NCI-H226 (cell line): ENCODE measurements around the gene XYLT1.

Experiments
- DNase-seq: peaks from one replicate; pipeline ENCODE4 v3.0.0-alpha.2; 2015

Gene XYLT1

DNA sequence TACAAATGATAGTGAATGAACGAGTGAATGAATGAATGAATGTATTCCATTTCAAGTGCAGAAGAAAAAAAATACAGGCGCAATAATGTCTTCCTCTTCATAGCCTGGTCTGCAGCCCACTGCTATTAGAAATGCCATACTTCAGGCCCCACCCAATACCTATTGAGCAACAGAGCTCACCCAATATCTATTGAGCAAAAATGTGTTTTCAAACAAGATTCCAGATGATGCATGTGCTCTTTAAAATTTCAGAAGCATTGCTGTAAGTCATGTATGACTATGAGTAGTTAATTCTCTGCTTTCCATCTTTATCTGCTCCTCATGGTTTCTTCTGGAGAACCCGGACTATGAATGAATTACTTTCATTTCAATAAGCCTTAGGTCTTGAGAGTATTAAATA is 308.2 kb downstream of the XYLT1 start:
- DNase-seq, result no peak

DNA sequence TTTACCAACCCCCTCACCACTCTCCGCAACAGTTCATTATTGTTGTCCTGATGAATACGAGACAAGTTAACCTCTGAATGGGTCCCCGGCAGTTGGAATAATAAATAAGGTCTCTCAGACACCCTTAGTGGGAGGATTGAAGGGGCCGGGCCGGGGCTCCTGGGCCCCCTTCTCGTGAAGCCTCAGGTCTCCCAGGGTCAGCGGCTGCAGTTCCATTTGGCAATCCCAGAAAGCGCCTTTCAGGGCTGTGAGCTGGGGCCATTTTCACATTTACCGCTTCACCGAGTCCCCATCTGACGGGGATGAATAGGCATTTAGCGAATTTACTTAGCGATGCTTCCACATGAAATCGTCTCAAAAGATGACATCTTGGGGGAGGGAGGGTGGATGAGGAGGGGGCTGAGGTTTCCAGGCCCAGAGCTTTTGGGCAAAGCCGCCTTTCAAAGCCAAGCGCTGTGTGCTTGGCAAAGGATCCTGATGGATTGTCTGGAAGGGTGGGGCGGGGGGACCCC is 309.8 kb downstream of the XYLT1 start:
- no peak for DNase-seq

DNA sequence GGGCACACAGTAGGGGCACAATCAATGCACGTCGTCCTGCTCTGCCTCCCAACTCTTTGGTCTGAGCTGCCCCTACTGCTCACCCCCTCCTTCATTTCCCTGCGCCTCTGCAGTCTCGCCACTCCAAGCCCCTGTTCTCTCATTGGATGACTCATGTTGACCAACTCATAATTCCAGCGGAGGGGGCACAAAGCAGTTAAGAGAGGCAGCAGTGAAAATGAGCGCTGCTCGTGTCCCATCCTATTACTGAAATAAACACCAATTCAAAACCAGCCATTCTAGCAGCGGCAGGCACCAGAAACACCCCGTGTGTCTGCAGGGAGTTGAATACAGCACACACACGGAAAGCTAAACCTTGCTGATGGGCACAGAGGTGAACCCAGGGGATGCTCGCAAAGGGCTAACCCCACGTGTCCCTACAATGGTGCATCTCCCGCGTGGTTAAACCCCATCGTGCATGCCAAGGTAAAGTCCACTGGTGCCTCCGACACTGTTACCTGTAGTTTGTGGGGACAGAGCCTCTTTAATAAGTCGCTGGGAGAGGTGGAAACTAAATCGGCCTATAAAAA is 310.4 kb downstream of the XYLT1 start:
- no peak for DNase-seq

DNA sequence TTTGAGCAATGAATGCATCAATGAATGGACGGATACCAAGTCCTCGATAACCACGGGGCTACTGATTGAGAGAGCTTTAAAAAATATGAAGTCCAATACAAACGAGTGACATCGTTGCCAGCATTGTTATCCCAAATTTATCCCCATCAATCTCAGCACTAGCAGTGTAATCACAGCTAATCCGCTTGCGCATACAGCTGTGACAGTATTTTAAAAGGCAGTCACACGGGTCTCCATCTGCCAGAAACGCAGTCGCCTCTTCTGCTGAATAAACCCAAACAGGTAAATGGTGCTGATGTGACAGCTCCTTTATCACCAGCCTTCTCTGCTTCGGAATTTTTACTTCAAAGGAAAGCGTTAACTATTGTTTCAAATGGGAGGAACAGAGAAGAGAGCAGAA is 311.1 kb downstream of the XYLT1 start:
- DNase-seq, result no peak

DNA sequence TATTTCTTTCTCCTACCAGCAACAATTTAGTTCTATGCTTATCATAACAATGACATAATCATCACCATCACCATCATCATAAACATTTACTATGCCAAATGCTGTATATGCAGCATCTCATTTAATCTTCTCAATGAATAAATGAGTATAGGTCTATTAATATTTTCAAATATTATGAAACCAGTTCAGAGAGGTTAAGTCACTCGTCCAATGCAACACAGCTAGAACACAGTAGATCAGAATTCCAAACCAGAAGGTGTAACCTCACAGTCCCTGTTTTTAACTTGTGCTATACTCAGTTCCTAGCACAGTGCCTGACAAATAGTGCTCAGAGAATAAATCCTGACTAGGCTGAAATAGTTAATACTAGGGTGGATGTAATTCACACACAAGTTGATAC is 314.8 kb downstream of the XYLT1 start:
- DNase-seq, result no peak

DNA sequence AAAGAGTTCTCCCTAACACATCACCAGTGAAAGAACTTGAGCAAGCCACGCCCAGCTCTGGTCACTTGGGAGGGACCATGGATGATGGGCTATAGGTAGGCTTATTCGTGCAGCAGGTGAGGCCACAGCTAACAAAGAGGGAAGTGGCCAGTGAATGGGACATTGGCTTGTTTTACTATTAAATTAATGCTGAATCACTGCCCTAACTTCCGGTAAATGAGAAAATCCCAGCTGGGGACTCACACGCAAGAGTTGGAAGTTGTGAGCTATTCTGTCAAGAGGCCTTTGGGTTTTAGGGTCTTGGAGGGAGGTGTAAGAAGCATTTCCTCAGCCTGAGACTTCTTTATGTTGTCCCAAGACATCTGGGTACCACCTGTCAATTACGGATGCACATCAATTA is 315.3 kb downstream of the XYLT1 start:
- no peak for DNase-seq

DNA sequence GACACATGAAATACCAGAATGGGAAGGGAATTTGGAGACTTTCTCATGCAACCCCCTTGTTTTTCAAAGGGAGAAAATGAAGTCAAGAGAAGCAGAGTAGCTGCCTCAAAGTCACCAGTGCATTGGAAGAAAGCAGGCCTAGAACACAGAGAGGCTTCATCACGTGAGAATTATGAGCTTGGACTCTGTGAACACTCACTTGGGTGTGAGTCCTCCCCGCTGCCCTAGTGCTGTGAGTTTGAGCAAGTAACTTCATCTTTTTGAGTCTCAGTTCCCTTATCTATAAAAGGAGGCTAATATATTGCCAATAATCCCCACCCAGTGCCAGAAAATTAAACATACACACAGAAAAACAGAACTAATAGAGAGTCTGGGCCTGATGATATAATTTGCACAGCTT is 315.8 kb downstream of the XYLT1 start:
- DNase-seq, result no peak

DNA sequence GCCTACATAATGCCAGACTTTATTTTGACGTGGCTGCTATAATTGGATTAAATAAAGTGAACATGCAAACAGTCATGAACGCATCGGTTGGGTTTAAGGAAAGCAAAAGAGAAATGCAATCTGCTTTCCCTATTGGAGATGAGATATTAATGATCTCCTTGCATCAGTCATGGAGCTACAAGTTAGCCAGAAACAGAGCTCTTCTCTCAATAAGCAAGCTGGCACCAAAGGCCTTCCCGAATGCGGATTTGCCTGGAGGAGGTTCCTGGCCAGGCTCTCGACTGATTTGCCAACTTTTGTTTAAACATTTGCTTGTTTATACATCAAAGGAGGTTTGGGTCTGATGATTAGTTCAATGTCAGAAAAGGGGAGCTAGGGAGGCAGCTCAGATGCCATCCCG is 318.4 kb downstream of the XYLT1 start:
- DNase-seq, result no peak

DNA sequence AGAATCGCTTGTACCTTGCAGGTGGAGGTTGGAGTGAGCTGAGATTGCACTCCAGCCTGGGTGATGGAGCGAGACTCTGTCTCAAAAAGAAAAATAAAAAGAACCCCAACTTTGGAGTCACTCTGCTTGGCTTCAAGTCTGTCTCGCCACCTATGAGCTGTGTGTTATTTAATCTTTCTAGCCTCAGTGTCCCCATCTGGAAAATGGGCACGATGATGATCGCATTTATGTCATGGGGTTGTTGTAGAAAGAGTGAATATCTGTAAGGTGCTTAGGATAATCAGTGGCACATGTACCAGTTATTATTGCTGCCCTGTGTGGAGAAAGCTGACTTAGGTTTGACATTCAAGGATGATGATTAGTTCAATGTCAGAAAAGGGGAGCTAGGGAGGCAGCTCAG is 319.4 kb downstream of the XYLT1 start:
- DNase-seq, result no peak

DNA sequence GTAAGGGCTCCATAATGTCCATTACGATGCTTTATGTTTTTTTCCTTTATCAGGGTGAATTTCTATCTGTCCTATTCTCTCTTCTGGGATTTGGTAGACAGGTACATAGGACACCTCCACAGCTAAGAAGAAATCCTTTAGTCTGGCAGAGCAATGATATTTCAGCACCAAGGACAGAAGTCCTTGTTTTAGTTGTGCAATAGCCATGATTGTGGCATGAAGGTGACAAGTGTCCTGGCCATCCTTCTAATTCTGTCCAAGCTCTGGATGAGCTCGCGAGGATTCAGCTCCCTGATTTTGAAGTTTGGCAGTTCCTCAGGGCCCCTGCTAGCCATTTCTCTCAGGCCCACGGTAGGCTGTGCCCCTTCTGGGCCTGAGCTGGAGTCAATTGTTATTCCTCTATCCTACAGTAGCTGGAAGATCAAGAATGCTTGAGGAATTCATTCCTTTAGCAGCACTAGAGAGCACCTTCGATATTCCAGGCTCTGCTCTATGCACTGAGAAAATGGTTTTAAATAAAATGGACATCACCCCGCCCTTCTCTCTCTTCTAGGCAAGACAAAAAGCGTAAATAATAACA is 320.8 kb downstream of the XYLT1 start:
- no peak for DNase-seq

DNA sequence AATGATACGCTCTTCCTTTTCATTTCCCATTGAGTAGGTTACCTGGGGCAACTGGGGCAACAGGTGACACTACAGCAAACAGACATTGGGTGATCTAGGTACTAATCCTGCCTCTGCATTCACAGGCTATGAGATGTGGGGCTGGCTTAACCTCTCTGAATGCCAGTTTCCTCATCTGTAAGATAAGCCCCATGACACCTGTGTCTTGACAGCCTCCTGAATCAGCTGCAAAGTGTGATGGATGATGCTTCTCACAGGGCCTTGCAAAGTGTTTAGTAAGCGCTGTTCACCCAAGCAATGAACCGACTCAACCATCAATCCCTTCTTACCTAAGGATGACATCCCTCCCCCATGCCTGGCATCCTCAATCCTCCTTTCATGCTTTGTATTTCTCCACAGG is 322.8 kb downstream of the XYLT1 start:
- no peak for DNase-seq

DNA sequence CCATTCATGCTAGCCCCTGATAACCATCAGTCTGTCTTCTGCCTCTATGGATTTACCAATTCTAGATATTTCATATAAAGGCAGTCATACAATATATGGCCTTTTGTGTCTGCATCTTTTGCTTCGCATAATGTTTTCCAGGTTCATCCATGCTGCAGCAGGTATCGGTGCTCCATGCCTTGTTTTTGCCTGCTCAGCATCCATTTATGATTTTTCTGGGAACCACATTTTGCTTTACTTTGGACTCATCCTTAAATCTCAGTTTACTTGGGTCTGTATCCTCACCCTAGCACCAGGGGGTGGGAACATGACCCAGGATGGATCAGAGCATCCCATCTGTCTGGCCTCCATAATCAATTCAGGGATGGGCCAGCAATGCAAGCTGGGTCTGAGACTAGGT is 325.7 kb downstream of the XYLT1 start:
- no peak for DNase-seq

DNA sequence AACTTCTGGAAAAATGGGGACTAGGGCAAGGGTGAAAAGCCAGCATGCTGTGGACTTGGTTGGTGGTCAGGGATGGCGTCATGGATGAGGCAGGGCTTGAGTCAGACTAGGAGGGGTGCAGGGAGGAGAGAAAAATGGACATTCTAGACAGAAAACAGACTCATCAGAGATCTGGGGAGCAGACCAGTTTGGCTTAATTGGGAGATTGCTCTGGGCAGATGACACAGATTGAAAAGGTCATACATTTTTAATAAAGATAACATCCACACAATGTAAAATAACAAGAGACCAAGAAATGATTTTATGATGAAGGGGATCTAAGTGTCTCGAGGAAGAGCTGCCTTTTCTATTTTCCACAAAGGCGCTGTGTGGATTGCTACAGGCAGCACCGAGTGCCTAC is 326.3 kb downstream of the XYLT1 start:
- no peak for DNase-seq

DNA sequence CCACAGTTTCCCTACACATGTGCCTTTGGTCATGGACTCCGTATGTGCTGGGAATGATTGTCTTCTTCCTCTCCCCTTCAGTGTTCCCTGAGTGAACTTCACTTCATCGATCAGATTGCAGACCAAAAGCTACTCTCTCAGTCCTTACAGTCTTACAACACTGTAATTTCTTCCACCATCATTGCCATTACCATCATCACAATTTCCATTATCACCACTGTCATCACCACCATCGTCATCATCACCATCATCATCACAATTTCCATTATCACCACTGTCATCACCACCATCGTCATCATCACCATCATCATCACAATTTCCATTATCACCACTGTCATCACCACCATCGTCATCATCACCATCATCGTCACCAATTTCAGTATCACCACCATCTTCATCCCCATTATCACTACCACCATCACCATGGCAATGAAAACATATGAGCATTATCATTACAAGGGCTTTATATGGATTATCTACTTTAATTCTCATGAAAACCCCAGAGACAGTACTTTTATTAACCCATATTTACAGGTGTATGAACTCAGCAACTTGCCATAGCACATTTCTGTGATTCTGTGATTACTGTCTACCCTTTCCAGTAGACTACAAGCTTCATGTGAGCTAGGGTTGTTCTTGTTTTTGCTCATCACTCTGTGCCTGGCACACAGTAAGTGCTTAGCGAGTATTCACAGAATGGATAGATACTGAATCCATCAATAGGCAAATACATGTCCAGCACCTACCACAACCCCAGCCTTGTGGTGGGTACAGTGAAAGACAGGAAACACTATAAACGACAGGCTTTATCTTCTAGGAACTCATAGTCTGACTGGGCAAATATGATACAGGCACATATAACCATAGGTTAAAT is 327.0 kb downstream of the XYLT1 start:
- DNase-seq, result no peak

DNA sequence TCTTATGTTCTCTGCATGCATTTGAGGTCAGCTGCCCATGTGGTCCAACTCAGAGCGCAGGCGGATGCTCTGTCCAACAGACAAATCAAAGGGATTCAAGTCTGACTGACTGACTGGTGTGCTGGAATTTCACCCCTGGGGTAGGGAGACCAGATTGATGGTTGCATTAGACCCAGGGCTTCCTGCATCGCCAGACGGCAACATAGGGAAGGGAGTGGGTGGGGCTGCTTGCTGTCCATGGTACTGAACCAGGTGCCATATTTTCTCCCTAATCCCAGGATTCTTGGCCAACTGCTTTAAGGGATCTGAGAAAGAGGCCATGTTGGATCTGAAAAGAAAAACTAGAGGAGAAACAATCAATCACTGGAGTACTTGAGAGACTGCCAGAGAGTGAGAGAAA is 332.0 kb downstream of the XYLT1 start:
- DNase-seq, result no peak

DNA sequence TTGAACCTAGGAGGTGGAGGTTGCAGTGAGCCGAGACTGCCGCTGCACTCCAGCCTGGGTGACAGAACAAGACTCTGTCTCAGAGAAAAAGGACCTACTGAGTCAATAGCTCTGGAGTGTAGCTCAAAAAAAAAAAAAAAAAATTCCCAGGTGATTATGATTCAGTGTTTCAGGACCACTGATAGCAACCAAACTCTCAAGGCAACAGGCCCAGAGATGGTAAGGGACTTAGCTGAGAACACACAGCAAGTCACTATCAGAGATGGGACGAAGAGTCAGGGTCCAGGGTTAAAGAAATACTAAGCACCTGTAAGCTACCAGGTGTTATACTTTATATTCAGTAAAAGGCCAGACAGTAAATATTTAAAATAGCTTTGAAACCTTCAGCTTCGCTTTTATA is 335.3 kb downstream of the XYLT1 start:
- no peak for DNase-seq

DNA sequence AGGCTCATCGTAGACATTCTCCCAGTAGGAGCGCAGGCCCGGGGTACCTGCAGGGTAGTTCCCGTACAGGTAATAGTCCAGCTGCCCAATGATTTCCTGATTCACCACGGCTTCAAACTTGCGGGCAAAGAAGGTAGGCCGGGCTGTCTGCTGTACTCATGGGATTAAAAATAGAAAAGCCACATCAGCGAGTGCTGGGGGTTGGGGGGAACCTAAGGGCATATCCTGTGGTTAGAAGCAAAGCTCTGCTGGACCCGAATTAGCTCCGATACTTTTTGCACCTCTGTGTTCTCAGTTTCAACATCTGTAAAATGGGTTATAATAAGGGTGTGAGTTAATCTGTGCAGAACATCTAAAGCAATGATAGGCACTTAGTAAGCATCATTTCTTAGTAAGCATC is 336.2 kb downstream of the XYLT1 start:
- DNase-seq, result no peak

DNA sequence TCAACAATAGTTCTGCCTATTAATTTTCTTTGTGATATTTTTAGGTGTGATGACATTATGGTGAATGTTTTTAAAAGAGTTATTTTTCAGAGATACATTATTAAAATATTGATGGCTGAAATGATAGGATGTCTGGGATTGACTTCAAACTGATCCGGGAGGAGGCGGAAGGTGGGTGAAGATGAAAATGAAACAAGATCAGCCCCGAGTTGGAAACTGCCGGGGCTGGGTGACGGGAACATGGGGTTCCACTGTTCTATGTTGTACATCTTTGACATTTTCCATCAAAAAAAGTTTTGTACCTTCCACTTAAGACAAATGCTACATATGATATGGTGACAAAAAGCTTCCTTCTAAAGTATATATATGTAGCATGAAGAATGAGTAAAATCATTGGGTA is 336.9 kb downstream of the XYLT1 start:
- DNase-seq, result no peak

DNA sequence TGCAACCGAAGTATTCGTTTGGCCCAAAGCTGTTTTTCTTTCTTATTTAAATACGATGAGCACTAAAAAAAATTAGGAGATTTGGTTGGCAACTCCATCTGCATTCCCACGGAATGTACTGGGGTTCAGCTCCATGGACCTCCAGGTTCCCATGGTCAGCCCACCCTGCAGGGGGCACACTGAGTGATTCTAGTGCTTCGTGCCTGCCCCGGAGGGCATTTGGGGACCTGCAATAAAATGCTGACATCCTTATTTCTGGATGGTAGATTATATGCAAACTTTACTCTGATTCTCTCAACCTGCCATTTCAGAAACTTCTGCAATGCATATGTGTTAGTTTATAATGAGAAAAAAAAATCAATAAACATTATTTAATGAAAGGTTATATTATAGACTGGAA is 339.4 kb downstream of the XYLT1 start:
- DNase-seq, result no peak

DNA sequence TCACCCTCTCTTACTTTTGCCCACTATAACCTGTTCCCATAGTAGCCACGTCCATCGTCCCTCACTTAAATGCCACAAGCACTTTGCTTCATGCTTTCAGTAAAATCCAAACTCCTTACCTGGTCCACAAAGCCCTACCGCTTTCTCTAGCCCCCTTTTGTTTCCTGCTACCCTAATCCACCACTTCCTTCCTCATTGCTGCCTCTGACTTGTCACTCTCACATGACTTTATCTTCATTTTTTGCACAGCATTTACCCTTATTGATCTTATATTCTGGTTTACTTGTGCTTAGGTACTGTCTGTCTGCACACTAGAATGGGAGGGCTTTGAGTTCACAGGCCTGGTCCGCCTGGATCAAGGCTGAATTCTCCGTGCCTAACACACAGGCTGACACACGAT is 340.0 kb downstream of the XYLT1 start:
- DNase-seq, result no peak

DNA sequence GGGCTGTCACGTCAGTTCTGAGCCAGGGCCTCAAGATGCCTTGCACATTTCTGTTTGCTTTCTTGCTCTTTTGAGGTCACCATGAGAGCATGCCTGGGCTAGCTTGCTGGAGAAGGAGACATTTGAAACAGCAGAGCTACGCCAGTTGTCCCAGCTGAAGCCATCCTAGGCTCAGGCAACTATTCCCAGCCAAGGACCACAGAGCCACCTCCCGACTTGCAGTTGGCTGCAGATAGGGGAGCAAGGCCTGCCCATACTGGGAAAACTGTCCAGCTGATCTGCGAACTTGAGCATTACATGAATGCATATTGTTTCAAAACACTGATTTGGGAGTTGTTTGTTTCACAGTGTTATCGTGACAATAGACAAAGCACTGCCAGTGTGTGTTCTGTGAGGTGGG is 340.8 kb downstream of the XYLT1 start:
- no peak for DNase-seq

DNA sequence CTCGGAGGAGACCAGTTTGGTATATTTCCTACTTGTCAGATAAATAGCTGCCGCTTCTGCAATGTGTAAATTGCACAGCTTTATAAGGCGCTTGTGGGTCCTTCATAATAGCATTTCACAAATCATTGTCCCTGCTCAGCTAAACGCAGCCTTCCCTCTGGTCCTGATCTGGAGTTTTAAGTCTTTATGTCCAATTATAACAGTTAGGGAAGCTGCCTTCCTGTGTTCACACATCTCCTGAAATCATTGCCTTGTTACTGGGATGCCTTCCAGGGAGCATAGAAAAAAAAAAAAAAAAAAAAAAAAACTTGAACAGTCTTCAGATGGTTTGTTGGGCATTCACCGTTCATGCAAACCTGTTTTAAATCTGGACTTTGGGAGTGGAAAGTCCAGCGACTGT is 342.0 kb downstream of the XYLT1 start:
- DNase-seq, result no peak

DNA sequence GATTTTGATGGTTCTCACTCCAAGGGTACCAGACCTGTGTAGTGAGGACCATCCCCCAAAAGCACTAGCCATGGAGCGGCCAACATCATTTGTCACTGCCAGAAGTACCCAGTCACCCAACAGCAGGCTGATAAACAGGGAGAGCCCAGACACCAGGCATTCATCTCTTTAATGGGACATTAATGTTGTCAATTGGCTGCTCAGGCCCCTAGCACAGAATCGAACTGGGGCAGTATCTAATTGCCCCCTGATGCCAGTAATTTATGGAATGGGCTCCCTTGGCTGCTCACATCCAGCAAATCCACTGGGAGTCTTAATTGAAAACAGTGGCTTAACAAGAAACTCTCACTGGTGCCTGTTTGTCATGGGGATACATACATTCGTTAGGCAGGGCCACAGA is 344.6 kb downstream of the XYLT1 start:
- no peak for DNase-seq

DNA sequence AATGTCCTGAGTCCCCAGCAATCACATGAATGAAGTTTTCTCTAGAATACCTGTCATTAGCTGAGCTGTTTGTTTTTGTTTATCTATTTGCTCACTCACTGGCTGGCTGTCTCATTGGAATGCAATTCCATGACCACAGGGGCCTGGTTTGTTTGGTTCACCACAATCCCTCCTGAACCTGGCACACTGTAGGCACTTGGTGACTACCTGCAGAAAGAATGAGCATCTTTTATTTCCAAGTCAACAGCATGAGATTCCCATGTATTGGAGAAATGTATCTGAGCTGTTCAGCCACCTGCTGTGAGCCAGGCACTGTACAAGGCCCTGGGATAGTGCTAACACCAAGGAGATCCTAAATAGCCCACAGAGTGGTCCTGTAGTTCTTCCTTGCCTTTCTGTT is 345.1 kb downstream of the XYLT1 start:
- no peak for DNase-seq
